PC-3 (cell line): ENCODE measurements around the gene C14orf93. TPM values are rescaled to one million over a fixed set of nuclear protein-coding genes. Genes with fewer than 3 reads are reported as not detected.
A peak's percentile ranks its signal among the peaks of the same experiment; 100 is the strongest.

Experiments
- ATAC-seq: fragments of 200-7000 bp; cut with Tn5 transposase; 2 replicates; pipeline ENCODE4 v1.9.1; 2020; ENCODE audit warnings: mild to moderate bottlenecking, moderate library complexity
- BruUV-seq: library from RNA; stranded (reverse); fragments of 400-500 nt; replicated peaks from 2 replicates; lab custom pipeline; 2021; lab: Mats Ljungman, UMichigan
- CTCF ChIA-PET: fragments of 300-600 bp; sonication (Branson Sonifier 250); formaldehyde crosslinking; loops from one replicate; lab custom pipeline; 2022; ENCODE audit warnings: antibody characterized with exemption; lab: Charles Lee
- POLR2A ChIA-PET: fragments of 300-600 bp; sonication (Branson Sonifier 250); formaldehyde crosslinking; loops from one replicate; lab custom pipeline; 2022; ENCODE audit warnings: antibody characterized with exemption; ENCODE audit not compliant: unreplicated experiment; lab: Charles Lee
- DNase-seq: peaks from one replicate; pipeline ENCODE4 v3.0.0-alpha.2; 2015
- H2AFZ ChIP-seq: fragments of 300-600 bp; sonication (generic); 2 replicates; pipeline ENCODE4 v1.6.0; 2016; ENCODE audit warnings: antibody characterized with exemption, low read length
- H3F3A ChIP-seq: fragments of 300-600 bp; sonication (generic); one replicate; pipeline ENCODE4 v1.6.0; 2017; ENCODE audit warnings: antibody characterized with exemption, low read length, control low read depth, mild to moderate bottlenecking; ENCODE audit not compliant: unreplicated experiment
- H3K27ac ChIP-seq: fragments of 300-600 bp; sonication (generic); 2 replicates; pipeline ENCODE4 v1.5.1; 2016; ENCODE audit warnings: mild to moderate bottlenecking, low read length
- H3K27me3 ChIP-seq: fragments of 300-600 bp; sonication (generic); 2 replicates; pipeline ENCODE4 v1.6.1; 2016; ENCODE audit warnings: low read length, mixed read lengths
- H3K36me3 ChIP-seq: fragments of 300-600 bp; sonication (generic); 2 replicates; pipeline ENCODE4 v1.6.1; 2016; ENCODE audit warnings: low read depth, mixed run types, low read length, mixed read lengths
- H3K4me1 ChIP-seq: fragments of 300-600 bp; sonication (generic); 2 replicates; pipeline ENCODE4 v1.5.1; 2016; ENCODE audit warnings: low read length; ENCODE audit not compliant: insufficient read depth
- H3K4me2 ChIP-seq: fragments of 300-600 bp; sonication (generic); 2 replicates; pipeline ENCODE4 v1.6.0; 2016; ENCODE audit warnings: low read length
- H3K4me3 ChIP-seq: fragments of 300-600 bp; sonication (generic); 2 replicates; pipeline ENCODE4 v1.5.1; 2016; ENCODE audit warnings: mild to moderate bottlenecking, low read length, mixed read lengths
- H3K79me2 ChIP-seq: fragments of 300-600 bp; sonication (generic); 2 replicates; pipeline ENCODE4 v1.6.1; 2017; ENCODE audit warnings: low read length, mixed read lengths
- H3K9ac ChIP-seq: fragments of 300-600 bp; sonication (generic); 2 replicates; pipeline ENCODE4 v1.6.0; 2016; ENCODE audit warnings: mild to moderate bottlenecking, low read length
- H3K9me2 ChIP-seq: fragments of 300-600 bp; sonication (generic); replicated peaks from 2 replicates; pipeline ENCODE4 v1.6.1; 2016; ENCODE audit warnings: mixed run types, low read length, mixed read lengths
- H3K9me3 ChIP-seq: fragments of 300-600 bp; sonication (generic); 2 replicates; pipeline ENCODE4 v1.6.1; 2016; ENCODE audit warnings: low read length, mixed read lengths
- H4K20me1 ChIP-seq: fragments of 300-600 bp; sonication (generic); 2 replicates; pipeline ENCODE4 v1.6.1; 2016; ENCODE audit warnings: low read length, mixed read lengths
- EZH2 ChIP-seq: fragments of 300-600 bp; sonication (generic); IDR thresholded peaks from one replicate; pipeline ENCODE4 v1.6.1; 2017; ENCODE audit warnings: antibody characterized with exemption, mild to moderate bottlenecking, low read length; ENCODE audit not compliant: unreplicated experiment
- EZH2phosphoT487 ChIP-seq: fragments of 300-600 bp; sonication (generic); IDR thresholded peaks from 2 replicates; pipeline ENCODE4 v1.6.1; 2018; ENCODE audit warnings: mild to moderate bottlenecking, antibody characterized with exemption, low read length, borderline replicate concordance
- intact Hi-C: fragments of 100-400 bp; cut with micrococcal nuclease; formaldehyde crosslinking; loops from 2 replicates; pipeline ENCODE4 v1.9.0; 2023
- total RNA-seq: library from RNA; depleted of rRNA; stranded (reverse); fragments of >200 nt; gene quantifications from 2 replicates; pipeline ENCODE4 v1.2.3, GENCODE V29; 2014
- TF ChIP-seq, protein P1 (sequence below): fragments of 300-600 bp; sonication (generic); conservative IDR thresholded peaks from 2 replicates; pipeline ENCODE4 v1.5.1; 2017; ENCODE audit warnings: antibody characterized with exemption, low read depth, mild to moderate bottlenecking, low read length

The C14orf93 gene
- total RNA-seq, 1 experiment from 2014 or later = 5.8 TPM

DNA sequence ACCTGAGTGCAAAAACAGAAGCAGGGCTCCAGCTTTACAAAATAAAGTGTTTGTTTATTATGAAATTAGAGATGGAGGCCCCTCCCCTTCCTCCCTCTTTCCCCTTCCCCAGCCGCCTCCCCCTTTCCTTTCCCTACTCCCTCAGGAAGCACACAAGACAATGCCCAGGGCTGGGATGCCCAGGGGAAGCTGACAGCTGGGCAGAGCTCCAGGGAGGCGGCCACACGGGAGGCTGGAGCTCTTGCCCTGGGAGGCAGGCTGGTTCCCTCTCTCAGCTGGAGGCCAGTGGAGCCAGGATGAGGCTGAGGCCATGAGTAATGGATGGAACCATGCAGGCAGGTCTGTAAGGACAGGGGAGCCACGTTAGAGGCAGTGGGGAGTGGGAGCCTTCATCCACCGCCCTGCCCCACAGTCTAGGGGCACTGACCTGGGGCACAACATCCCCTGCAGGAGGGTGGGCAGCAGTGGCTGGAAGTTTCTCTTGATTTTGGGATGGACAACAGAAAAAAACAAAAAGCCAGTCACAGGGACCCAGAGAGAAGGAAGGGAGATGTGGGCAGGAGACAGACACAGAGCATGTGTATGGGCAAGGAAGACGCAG lies 37.2 kb upstream of the C14orf93 start:
- no peak overlapping the region for H3K4me2 ChIP-seq
- no peak overlapping the region for H2AFZ ChIP-seq

DNA sequence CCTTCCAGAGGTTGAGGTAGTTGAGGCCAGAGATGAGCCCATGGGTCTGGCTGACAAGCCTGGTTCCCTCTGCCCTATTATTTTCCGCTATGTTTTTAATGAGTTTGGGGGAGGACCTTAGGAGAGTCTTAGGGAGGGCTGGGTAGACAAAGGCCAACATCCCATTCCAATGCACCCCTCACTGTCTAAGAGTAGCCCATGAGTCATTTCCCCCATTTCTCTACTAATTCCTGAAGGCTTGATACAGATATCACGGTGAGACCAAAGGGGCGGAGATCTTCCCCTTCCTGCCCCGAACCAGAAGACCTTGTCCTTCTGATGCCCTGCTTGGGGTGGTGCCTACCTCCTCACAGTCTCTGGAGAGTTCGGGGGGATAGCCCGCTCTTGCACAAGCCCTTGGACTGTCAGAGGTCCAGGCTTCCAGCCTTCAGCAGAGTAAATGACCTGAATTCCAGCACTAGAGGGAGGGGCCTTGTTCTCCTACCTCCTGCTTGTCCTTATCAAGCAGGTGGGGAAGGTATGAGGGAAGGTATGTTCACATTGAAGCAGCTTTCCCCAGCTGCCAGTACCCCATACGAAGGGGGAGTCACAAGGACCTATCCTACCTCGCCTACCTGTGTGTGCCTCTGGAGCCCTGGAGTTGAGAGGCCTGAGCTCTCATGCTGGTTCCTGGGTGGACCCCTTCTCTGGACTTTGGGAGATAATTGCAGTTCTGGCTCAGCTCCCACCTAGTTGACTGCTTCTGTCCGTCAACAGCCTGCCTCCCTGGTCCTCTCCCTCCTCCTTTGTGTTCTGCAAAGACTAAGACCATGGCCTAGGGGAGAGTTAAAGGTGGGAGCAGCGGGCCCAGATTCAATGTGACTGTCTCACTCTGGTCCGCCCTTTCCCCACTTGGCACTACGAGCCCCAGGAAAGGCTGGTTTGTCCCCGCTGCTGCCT lies 35.7 kb upstream of the C14orf93 start:
- ATAC-seq (no peak; the same call in 1 of the 2 replicates), DNase-seq (no peak)
- H3F3A ChIP-seq = no peaks in the 10 kb centered on the region
- no peaks in the 10 kb centered on the region for H4K20me1 ChIP-seq
- CTCF ChIA-PET = interaction anchor here (0.6 to 0.8 kb wide), 2 partner anchors 51 to 800 kb away, joined by 3 to 9 read pairs; no protein-coding TSS in a partner anchor
- H3K27me3 ChIP-seq = no peaks in the 10 kb centered on the region
- H3K4me3 ChIP-seq = no peak overlapping the region
- BruUV-seq = no TSS peak
- H3K4me1 ChIP-seq = peaks cover 20% of the 10 kb centered on the region
- H3K9me3 ChIP-seq = no peaks in the 10 kb centered on the region
- POLR2A ChIA-PET = no interaction called here
- no peaks in the 10 kb centered on the region for H3K79me2 ChIP-seq
- H2AFZ ChIP-seq = no peak overlapping the region
- no peaks in the 10 kb centered on the region for H3K36me3 ChIP-seq
- H3K4me2 ChIP-seq = no peak overlapping the region
- H3K9me2 ChIP-seq = no peaks in the 10 kb centered on the region
- H3K9ac ChIP-seq = no peak overlapping the region
- H3K27ac ChIP-seq = no peak overlapping the region
- TF ChIP-seq EZH2phosphoT487 = no peak
- TF ChIP-seq EZH2 = no peak
- TF ChIP-seq, protein P1, sequence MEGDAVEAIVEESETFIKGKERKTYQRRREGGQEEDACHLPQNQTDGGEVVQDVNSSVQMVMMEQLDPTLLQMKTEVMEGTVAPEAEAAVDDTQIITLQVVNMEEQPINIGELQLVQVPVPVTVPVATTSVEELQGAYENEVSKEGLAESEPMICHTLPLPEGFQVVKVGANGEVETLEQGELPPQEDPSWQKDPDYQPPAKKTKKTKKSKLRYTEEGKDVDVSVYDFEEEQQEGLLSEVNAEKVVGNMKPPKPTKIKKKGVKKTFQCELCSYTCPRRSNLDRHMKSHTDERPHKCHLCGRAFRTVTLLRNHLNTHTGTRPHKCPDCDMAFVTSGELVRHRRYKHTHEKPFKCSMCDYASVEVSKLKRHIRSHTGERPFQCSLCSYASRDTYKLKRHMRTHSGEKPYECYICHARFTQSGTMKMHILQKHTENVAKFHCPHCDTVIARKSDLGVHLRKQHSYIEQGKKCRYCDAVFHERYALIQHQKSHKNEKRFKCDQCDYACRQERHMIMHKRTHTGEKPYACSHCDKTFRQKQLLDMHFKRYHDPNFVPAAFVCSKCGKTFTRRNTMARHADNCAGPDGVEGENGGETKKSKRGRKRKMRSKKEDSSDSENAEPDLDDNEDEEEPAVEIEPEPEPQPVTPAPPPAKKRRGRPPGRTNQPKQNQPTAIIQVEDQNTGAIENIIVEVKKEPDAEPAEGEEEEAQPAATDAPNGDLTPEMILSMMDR = no peak
- intact Hi-C loops = no loop called here

More for the DNA sequence above, 37.2 kb upstream of the C14orf93 start:
- Histone ChIP-seq H3K9ac (no peak overlapping the region), H3K36me3 (no peaks in the 10 kb centered on the region), H3K79me2 (no peaks in the 10 kb centered on the region), H3K27me3 (no peaks in the 10 kb centered on the region), H3K4me3 (no peak overlapping the region), H3K4me1 (peaks cover 11% of the 10 kb centered on the region), H3K27ac (no peak overlapping the region), H3K9me3 (no peaks in the 10 kb centered on the region), H3F3A (no peaks in the 10 kb centered on the region), H3K9me2 (no peaks in the 10 kb centered on the region), H4K20me1 (no peaks in the 10 kb centered on the region)
- intact Hi-C loops = no loop called here
- no TSS peak for BruUV-seq
- peak; percentile 27 for DNase-seq
- POLR2A ChIA-PET = interaction anchor here (0.7 kb wide), 1 partner anchor 48 kb away, joined by 3 read pairs; the partner anchor contains the start of gene ACIN1
- CTCF ChIA-PET = no interaction called here
- ATAC-seq = peak; percentile 68
- TF ChIP-seq EZH2phosphoT487 (no peak), EZH2 (no peak)
- TF ChIP-seq, protein P1 = no peak
